ENCODE results near the gene IL34. TPM values are rescaled to one million over a fixed set of nuclear protein-coding genes. Genes with fewer than 3 reads are reported as not detected.
A peak's percentile ranks its signal among the peaks of the same experiment; 100 is the strongest.

Gene IL34
- total and polyA plus RNA-seq, 2 of the 13 experiments (the other 11 are each of a cell fraction or from before 2014, with no cell fraction given), result 1.2 to 1.3 TPM

- H3K79me2 ChIP-seq (ENCODE audit: insufficient read depth, low read length), result no peaks in the 10 kb centered on the region
- WGBS (ENCODE audit: low lambda C conversion rate), result 59% methylated on average over 2 of the region's 2 CpGs
- CTCF ChIA-PET (ENCODE audit: low intra/inter-chr PET ratio, low total read pairs), result no interaction called here
- H2AFZ ChIP-seq (ENCODE audit: low read length), result no peak overlapping the region
- no peak for TF ChIP-seq NFIB (CRISPR knock-in tag; IDR thresholded peaks at IDR 0.05; ENCODE audit: borderline replicate concordance)
- no peak for TF ChIP-seq ATF7-NPFF (CRISPR knock-in tag; IDR thresholded peaks at IDR 0.05; ENCODE audit: low read depth)
- TF ChIP-seq ZC3H13 (CRISPR knock-in tag; IDR thresholded peaks at IDR 0.05), result no peak
- TF ChIP-seq WIZ (CRISPR knock-in tag; IDR thresholded peaks at IDR 0.05), result no peak
- TF ChIP-seq IKZF5 (CRISPR knock-in tag; IDR thresholded peaks at IDR 0.05), result no peak
- TF ChIP-seq ZNF792 (CRISPR knock-in tag; IDR thresholded peaks at IDR 0.05), result no peak
- no peak for TF ChIP-seq TBX3 (IDR thresholded peaks at IDR 0.05; ENCODE audit: borderline replicate concordance)
- no peak for TF ChIP-seq ZHX1 (CRISPR knock-in tag; IDR thresholded peaks at IDR 0.05; ENCODE audit: low read depth)
- no peak for TF ChIP-seq FIP1L1 (IDR thresholded peaks at IDR 0.05; ENCODE audit: borderline replicate concordance, insufficient read depth, low read depth, low read length)
- peak; percentile 40; the same call in 1 of the 2 replicates for TF ChIP-seq MAFF (IDR thresholded peaks at IDR 0.05; ENCODE audit: low read depth, low read length)
- no peak for TF ChIP-seq RFXAP (CRISPR knock-in tag; IDR thresholded peaks at IDR 0.05; ENCODE audit: borderline replicate concordance)
- peak in 1 of 2 experiments; percentile 22; a peak in 1 of 4 replicates for TF ChIP-seq MAFK (conservative IDR thresholded peaks at IDR 0.05 in 1 of 2, IDR thresholded peaks at IDR 0.05 in 1 of 2; ENCODE audit: low read length in 2 of 2)
- no peak for TF ChIP-seq HNRNPH1 (optimal IDR thresholded peaks at IDR 0.05; ENCODE audit: low read depth, low read length)
- peak; percentile 49; the same call in 1 of the 2 replicates for TF ChIP-seq NFE2L2 (IDR thresholded peaks at IDR 0.05; ENCODE audit: low read length)
- H3K9ac ChIP-seq (ENCODE audit: insufficient read depth, low read depth, low read length), result no peak overlapping the region
- no TSS peak for BruUV-seq (replicated peaks)
- H3K4me1 ChIP-seq (ENCODE audit: insufficient read depth, low read length), result peaks cover 25% of the 10 kb centered on the region
- ATAC-seq, result no peak
- FAIRE-seq, result no peak
- H3K4me3 ChIP-seq (replicated peaks in 1 of 3; ENCODE audit: insufficient read depth in 1 of 3, low read depth in 2 of 3, low read length in 3 of 3), result no peak overlapping the region
- no peaks in the 10 kb centered on the region for H4K20me1 ChIP-seq (ENCODE audit: insufficient read depth, low read length)
- H3K9me3 ChIP-seq (ENCODE audit: low read length), result no peaks in the 10 kb centered on the region
- POLR2A ChIA-PET, result no interaction called here
- no peak overlapping the region for H3K4me2 ChIP-seq (ENCODE audit: low read depth, low read length)
- peaks cover 8 to 35% of the 10 kb centered on the region in 2 experiments; a peak in 4 of 5 replicates for H3K27me3 ChIP-seq (ENCODE audit: control insufficient read depth in 1 of 2, insufficient read depth in 2 of 2, low read length in 2 of 2)
- no peaks in the 10 kb centered on the region for H3K36me3 ChIP-seq (replicated peaks in 1 of 2; ENCODE audit: control insufficient read depth in 1 of 2, insufficient read depth in 2 of 2, low read length in 2 of 2)
- in situ Hi-C loops (cut with HindIII; ENCODE audit: extremely low pct_ligation_motif_present, low pct_unique_long_range_greater_than_20kb), result loop anchor here (5.0 kb wide), 1 partner anchor 280 kb away; no protein-coding TSS in a partner anchor
- intact Hi-C loops (cut with micrococcal nuclease; ENCODE audit: unreplicated experiment), result loop anchor here (2.0 kb wide), 1 partner anchor 130 kb away; the partner anchor contains the start of genes COG4 and SF3B3
- no peak overlapping the region for H3K27ac ChIP-seq (ENCODE audit: extremely low read length, insufficient read depth, low read length)
- DNase-seq (ENCODE audit: low spot score), result no peak
Measured at GRCh38 chr16:70652322-70652721, 6.0 kb downstream of the IL34 start.
